IPS-18a (cell line): Measurements from ENCODE around the gene NRXN3.

Source experiments
- H3K27ac ChIP-seq: one replicate; pipeline ENCODE4 v1.5.1; 2013; ENCODE audit warnings: low read length
- H3K27me3 ChIP-seq: one replicate; pipeline ENCODE4 v1.6.1; 2013; ENCODE audit warnings: mild to moderate bottlenecking, low read length; ENCODE audit not compliant: control insufficient read depth, insufficient read depth
- H3K36me3 ChIP-seq: one replicate; pipeline ENCODE4 v1.6.1; 2013; ENCODE audit warnings: low read depth, low read length; ENCODE audit not compliant: control insufficient read depth
- H3K4me1 ChIP-seq: one replicate; pipeline ENCODE4 v1.6.1; 2013; ENCODE audit warnings: low read depth, low read length; ENCODE audit not compliant: control insufficient read depth
- H3K4me3 ChIP-seq: one replicate; pipeline ENCODE4 v1.5.1; 2013; ENCODE audit warnings: low read length
- H3K9ac ChIP-seq: one replicate; pipeline ENCODE4 v1.6.1; 2013; ENCODE audit warnings: mild to moderate bottlenecking, low read length, moderate library complexity
- H3K9me3 ChIP-seq: one replicate; pipeline ENCODE4 v1.6.1; 2013; ENCODE audit warnings: low read depth, low read length; ENCODE audit not compliant: control insufficient read depth

NRXN3 gene

DNA sequence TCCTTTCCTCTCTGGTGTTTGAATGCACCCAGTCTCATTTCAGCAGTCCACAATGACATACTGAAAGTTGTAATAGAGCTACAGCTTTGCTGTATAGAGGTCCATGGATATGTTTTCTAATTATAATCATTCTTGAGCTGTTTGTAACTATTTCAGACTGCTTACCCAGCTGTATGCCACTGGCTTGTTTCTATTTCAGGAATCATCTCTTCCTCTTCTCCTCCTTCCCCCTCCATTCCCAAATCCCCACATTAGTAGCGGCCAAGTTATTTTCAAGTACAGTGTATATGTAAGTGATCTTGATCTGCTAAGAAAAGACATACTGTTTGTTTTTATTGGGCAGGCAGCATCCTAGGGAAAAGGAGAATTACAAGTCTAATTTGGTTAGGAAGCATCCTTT, 1266.2 kb downstream of the NRXN3 start:
- Histone ChIP-seq H3K27me3 (no peaks in the 10 kb centered on the region), H3K9ac (no peak overlapping the region), H3K4me1 (peaks cover 17% of the 10 kb centered on the region), H3K36me3 (no peaks in the 10 kb centered on the region), H3K4me3 (no peak overlapping the region), H3K27ac (no peak overlapping the region), H3K9me3 (no peaks in the 10 kb centered on the region)

DNA sequence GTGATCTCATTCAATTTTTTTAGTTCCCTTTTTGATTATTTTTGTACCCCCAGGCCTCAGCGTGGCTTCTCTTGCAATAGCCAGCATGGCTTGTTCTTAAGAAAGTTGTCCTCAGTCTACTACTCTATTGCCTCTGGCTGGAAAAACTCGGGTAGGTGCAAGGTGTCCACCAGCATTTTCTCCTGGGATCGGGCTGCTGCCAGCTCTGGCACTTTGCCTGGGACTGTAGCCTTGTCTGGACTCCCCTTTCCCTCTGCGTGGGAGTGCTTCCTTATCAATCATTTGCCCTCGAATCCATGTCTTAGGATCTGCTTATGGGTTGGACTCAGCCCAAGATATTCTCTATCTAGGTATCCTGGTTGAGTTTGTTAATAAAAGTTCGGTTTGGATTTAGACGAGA, 1267.8 kb downstream of the NRXN3 start:
- H3K27ac ChIP-seq: no peak overlapping the region
- H3K36me3 ChIP-seq: no peaks in the 10 kb centered on the region
- peaks cover 17% of the 10 kb centered on the region for H3K4me1 ChIP-seq
- H3K4me3 ChIP-seq: no peak overlapping the region
- H3K9ac ChIP-seq: no peak overlapping the region
- H3K27me3 ChIP-seq: no peaks in the 10 kb centered on the region
- no peaks in the 10 kb centered on the region for H3K9me3 ChIP-seq

DNA sequence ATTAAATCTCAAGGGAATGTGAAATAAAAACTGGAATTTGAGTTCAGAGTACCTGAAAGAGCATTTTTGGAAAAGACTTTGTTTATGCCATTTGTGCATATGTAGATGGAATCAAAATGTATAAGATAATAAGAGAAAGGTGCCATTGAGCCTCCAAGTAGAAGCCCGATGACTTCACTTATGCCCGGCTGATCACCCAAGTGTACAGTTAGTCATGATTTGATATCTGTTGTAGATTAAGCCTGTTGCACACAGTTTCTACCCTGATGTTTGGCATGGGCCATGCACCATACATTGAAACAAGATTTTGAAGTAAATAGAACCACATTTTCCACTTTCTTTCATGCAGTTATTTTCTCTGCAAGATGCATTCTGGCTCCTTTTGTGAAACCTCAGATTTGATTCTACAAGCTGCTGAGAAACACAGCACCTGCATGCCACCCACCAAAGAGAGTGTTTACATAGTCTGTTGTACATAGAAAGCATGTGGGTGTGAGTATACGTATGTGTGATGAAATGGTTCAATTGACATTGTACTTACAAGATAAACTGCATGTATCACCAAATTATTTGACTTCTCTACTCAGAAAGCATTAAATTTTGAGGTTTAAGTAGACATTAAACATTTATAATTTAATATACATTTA, 1268.6 kb downstream of the NRXN3 start:
- Histone ChIP-seq H3K9ac (no peak overlapping the region), H3K27me3 (no peaks in the 10 kb centered on the region), H3K4me1 (peaks cover 17% of the 10 kb centered on the region), H3K36me3 (no peaks in the 10 kb centered on the region), H3K4me3 (no peak overlapping the region), H3K27ac (no peak overlapping the region), H3K9me3 (no peaks in the 10 kb centered on the region)

DNA sequence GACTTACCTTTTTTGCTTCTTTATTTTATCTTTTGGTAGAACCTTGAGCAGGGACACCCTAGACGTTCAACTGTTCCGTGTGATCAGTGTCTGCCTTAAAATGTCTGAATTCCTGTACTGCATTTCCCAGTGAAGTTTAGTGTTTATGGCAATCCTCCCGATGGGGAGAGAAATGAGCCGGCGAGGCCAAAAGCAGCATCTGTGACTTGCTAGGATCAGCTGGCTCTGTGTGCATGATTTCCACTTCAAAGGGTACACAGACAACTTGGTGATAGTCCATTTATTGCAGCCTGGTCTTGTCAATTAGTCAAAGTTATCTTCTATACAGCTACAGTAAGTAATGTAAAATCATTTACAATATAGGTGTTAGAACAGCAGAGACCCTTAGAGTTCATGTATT, 1272.6 kb downstream of the NRXN3 start:
- Histone ChIP-seq H3K4me3 (no peak overlapping the region), H3K4me1 (peaks cover 4% of the 10 kb centered on the region), H3K36me3 (no peaks in the 10 kb centered on the region), H3K9me3 (no peaks in the 10 kb centered on the region), H3K9ac (no peak overlapping the region), H3K27ac (no peak overlapping the region), H3K27me3 (no peaks in the 10 kb centered on the region)

DNA sequence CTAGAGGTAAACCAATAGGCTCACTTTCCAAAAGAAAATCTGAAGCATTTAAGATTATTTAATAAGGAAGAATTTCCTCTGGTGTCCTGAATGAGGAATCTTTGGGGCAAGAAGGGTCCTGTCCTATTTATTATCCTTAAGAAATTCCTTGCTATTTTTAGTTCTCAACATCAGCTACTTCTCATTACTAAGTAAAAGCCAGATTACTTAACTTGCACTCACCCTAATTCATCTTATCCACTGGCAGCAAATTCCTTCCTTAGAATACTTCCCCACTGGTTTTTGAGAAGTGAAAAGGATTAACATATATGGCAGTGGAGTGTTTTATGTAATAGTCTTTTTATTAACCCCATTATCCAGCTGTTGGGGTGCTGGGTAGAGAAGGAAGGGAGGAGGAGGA, 1273.4 kb downstream of the NRXN3 start:
- H3K36me3 ChIP-seq: no peaks in the 10 kb centered on the region
- H3K27me3 ChIP-seq: no peaks in the 10 kb centered on the region
- H3K4me3 ChIP-seq: no peak overlapping the region
- no peak overlapping the region for H3K9ac ChIP-seq
- H3K9me3 ChIP-seq: no peaks in the 10 kb centered on the region
- H3K27ac ChIP-seq: no peak overlapping the region
- H3K4me1 ChIP-seq: peaks cover 4% of the 10 kb centered on the region

DNA sequence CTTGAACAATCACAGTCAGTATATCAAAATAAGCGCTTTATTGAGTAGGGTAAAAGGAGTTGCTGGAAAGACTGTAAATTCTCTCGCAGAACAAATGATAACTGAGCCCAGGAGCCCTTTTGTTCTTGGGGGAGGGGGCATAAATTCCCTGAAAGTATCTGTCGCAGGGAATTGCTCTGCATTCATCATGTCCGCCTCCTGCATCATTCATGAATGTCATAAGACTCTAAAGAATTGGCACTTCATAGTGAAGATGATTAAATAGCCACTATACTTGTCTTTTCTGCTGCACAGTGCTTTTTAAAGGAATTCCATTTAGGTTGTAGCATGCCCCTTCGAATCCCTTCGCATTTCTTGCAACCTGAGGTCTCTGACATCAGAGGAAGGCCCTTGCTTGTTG, 1278.8 kb downstream of the NRXN3 start:
- no peaks in the 10 kb centered on the region for H3K9me3 ChIP-seq
- no peaks in the 10 kb centered on the region for H3K4me1 ChIP-seq
- no peaks in the 10 kb centered on the region for H3K36me3 ChIP-seq

DNA sequence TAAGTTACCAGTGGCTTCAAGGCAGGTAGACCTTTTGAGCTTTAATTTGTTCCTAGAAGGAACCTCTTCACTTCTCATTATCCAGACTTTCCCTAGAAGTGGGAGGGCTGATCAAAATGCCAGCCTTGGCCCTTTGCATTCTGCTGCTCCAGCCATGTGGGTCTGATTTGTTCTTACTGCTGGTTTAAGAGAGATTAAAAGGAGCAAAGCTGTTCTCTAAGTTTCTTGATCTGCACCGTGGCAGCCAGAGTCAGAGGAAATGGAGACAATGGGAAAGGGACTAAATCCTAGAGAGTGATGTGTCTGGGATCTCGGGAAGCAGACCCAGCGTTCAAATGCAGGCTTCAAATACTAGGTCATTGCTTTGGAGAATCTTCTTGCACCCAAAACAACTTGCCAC, 1281.4 kb downstream of the NRXN3 start:
- Histone ChIP-seq H3K36me3 (no peaks in the 10 kb centered on the region), H3K9me3 (no peaks in the 10 kb centered on the region), H3K9ac (no peak overlapping the region), H3K4me1 (no peaks in the 10 kb centered on the region), H3K27me3 (no peaks in the 10 kb centered on the region), H3K27ac (no peak overlapping the region), H3K4me3 (no peak overlapping the region)

More for the DNA sequence above, 1278.8 kb downstream of the NRXN3 start:
- Histone ChIP-seq H3K27ac (no peak overlapping the region), H3K4me3 (no peak overlapping the region), H3K9ac (no peak overlapping the region), H3K27me3 (no peaks in the 10 kb centered on the region)

DNA sequence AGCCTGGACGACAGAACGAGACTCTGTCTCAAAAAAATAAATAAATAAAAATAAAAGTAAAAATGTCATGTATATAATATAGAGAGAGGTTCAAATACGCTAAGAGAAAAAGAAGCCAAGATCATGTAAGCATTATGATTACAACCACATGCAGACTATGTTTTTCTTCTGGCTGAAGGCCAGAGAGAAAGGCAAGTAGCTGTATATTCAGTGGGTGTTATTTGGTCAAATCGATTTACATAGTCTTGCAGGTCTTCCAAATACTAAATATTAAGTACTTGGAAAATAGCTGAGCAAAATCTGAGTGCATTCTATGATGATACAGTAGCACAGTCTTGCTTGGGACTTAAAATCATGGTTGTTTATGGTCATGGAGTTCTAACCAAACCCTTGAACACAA, 1283.1 kb downstream of the NRXN3 start:
- no peaks in the 10 kb centered on the region for H3K36me3 ChIP-seq
- H3K4me1 ChIP-seq: no peaks in the 10 kb centered on the region
- no peaks in the 10 kb centered on the region for H3K9me3 ChIP-seq
- no peak overlapping the region for H3K9ac ChIP-seq
- no peak overlapping the region for H3K27ac ChIP-seq
- H3K4me3 ChIP-seq: no peak overlapping the region
- no peaks in the 10 kb centered on the region for H3K27me3 ChIP-seq

DNA sequence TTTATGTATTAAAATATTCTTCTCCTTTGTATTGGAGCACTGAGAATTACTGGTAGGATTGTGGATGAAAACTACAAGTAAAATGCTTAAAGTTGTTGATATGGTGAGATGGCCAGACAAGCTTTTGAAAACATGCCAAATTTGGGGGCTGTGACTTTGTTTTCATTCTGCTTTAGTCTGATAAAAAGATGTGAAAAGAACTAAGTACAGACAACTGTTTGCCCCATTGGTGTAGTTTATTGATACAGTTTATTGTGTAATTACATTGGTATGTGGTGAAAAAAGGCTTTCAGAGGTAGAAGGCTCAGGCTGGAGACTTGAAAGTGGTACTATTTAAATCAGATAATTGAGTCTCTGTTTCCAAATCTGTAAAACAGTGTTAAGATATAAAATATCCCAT, 1294.3 kb downstream of the NRXN3 start:
- Histone ChIP-seq H3K27ac (no peak overlapping the region), H3K9ac (no peak overlapping the region)

DNA sequence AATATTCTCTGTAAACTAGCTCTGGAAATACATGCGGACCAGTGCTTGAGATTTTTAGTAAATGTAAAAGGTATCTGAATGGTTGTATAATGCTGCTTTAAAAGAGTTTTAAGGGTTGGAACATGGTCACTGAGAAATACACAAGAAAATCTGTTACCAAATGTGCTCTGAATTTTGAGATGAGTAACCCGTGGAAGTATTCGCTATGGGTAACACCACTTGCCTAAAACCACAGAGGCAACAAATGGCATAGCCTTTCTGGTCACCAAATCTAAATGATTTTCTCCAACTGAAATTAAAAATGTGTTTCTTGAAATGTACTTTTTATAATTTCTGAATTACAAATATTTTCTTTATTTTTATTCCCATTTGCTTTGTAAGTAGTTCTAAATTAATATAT, 1295.5 kb downstream of the NRXN3 start:
- no peaks in the 10 kb centered on the region for H3K27me3 ChIP-seq
- H3K4me1 ChIP-seq: no peaks in the 10 kb centered on the region
- no peak overlapping the region for H3K4me3 ChIP-seq

More for the DNA sequence above, 1294.3 kb downstream of the NRXN3 start:
- Histone ChIP-seq H3K36me3 (no peaks in the 10 kb centered on the region), H3K4me1 (no peaks in the 10 kb centered on the region), H3K9me3 (no peaks in the 10 kb centered on the region), H3K4me3 (no peak overlapping the region), H3K27me3 (no peaks in the 10 kb centered on the region)

DNA sequence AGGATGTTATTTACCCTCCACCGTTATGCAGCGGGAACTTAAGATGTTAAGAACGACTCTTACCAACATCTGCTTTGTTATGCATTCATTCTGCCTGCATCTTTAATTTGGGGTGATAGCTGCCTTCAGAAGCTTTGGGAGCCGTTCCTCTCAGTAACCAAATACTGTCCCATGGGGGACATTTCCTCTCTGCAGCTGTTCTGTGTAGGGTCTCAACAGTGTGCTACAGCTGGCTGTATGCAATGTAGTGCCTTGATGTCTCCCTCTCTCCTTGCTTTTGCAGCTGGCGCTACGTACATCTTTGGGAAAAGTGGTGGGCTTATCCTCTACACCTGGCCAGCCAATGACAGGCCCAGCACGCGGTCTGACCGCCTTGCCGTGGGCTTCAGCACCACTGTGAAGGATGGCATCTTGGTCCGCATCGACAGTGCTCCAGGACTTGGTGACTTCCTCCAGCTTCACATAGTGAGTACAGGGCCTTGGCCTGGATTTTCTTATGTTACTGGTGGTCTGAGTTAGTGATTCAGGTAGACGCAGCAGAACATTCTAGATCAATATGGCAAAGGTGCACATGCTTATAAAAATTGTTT, 1296.9 kb downstream of the NRXN3 start:
- Histone ChIP-seq H3K9ac (no peak overlapping the region), H3K4me3 (no peak overlapping the region), H3K36me3 (no peaks in the 10 kb centered on the region), H3K27me3 (no peaks in the 10 kb centered on the region), H3K27ac (no peak overlapping the region), H3K4me1 (no peaks in the 10 kb centered on the region), H3K9me3 (no peaks in the 10 kb centered on the region)

More for the DNA sequence above, 1295.5 kb downstream of the NRXN3 start:
- H3K36me3 ChIP-seq: no peaks in the 10 kb centered on the region
- no peaks in the 10 kb centered on the region for H3K9me3 ChIP-seq
- no peak overlapping the region for H3K9ac ChIP-seq
- no peak overlapping the region for H3K27ac ChIP-seq

DNA sequence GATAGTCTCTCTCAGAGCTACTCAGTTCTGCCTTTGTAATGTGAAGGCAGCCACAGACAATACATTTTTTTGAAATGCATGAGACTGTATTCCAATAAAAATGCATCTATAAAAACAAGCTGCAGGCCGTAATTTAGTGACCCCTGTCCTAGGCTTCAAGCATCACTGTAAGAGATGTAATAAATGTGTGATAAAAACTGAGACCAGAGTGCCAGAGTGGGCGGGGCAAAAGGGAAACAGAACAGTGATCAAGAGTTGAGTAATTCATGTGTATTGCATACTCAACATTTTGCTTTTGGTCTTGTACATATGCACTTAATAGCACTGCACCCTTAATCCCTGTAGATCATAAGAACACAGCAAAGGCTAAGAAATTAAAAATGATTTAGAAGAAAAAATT, 1297.7 kb downstream of the NRXN3 start:
- Histone ChIP-seq H3K27ac (no peak overlapping the region), H3K9ac (no peak overlapping the region), H3K9me3 (no peaks in the 10 kb centered on the region), H3K4me3 (no peak overlapping the region), H3K4me1 (peaks cover 5% of the 10 kb centered on the region), H3K27me3 (no peaks in the 10 kb centered on the region), H3K36me3 (no peaks in the 10 kb centered on the region)
